WTC11 (cell line): ENCODE results near the gene CATSPERE. TPM values are rescaled to one million over a fixed set of nuclear protein-coding genes. Genes with fewer than 3 reads are reported as not detected.

Experiments used
- ATAC-seq: fragments of 200-7000 bp; cut with Tn5 transposase; 2 replicates; pipeline ENCODE4 v1.10.0; 2021; ENCODE audit warnings: mild to moderate bottlenecking, moderate library complexity
- CTCF ChIA-PET: fragments of 300-600 bp; sonication (Branson Sonifier 250); formaldehyde crosslinking; loops from one replicate; lab custom pipeline; 2021; ENCODE audit warnings: antibody characterized with exemption; lab: Charles Lee
- POLR2A ChIA-PET: fragments of 350-600 bp; sonication (Branson Sonifier 250); formaldehyde crosslinking; loops from one replicate; lab custom pipeline; 2021; ENCODE audit warnings: antibody characterized with exemption; lab: Charles Lee
- DNase-seq: peaks from one replicate; pipeline ENCODE4 v3.0.0; 2021; ENCODE audit warnings: low spot score
- H3K27ac Mint-ChIP-seq: 2 replicates; pipeline ENCODE4 v1.8.0; 2021; ENCODE audit warnings: mixed read lengths
- H3K27me3 Mint-ChIP-seq: 2 replicates; pipeline ENCODE4 v1.8.0; 2021; ENCODE audit warnings: low read depth, mild to moderate bottlenecking, moderate library complexity, mixed read lengths
- H3K36me3 Mint-ChIP-seq: 2 replicates; pipeline ENCODE4 v1.8.0; 2021; ENCODE audit warnings: mixed read lengths
- H3K4me1 Mint-ChIP-seq: 2 replicates; pipeline ENCODE4 v1.8.0; 2022; ENCODE audit warnings: mixed read lengths
- H3K4me3 Mint-ChIP-seq: 2 replicates; pipeline ENCODE4 v1.8.0; 2021; ENCODE audit warnings: mild to moderate bottlenecking, moderate library complexity, mixed read lengths
- H3K9me3 Mint-ChIP-seq: 2 replicates; pipeline ENCODE4 v1.8.0; 2021; ENCODE audit warnings: mixed read lengths
- EMX1 ChIP-seq: fragments of 250-450 bp; sonication (Bioruptor Pico); IDR thresholded peaks from 2 replicates; pipeline ENCODE4 v1.8.0; 2021; ENCODE audit warnings: mild to moderate bottlenecking
- ERG ChIP-seq: fragments of 250-450 bp; sonication (Bioruptor Pico); IDR thresholded peaks from 2 replicates; pipeline ENCODE4 v1.8.0; 2021; ENCODE audit warnings: mild to moderate bottlenecking
- ETV6 ChIP-seq: sonication (generic); formaldehyde crosslinking; IDR thresholded peaks from 2 replicates; pipeline ENCODE4 v1.8.1; 2022; ENCODE audit warnings: mild to moderate bottlenecking, missing genetic modification reagents
- HMGXB4 ChIP-seq: sonication (generic); formaldehyde crosslinking; IDR thresholded peaks from 2 replicates; pipeline ENCODE4 v1.8.1; 2023; ENCODE audit warnings: mild to moderate bottlenecking, moderate library complexity, missing genetic modification reagents
- JAZF1 ChIP-seq: fragments of 250-450 bp; sonication (Bioruptor Pico); IDR thresholded peaks from 2 replicates; pipeline ENCODE4 v1.9.0; 2021; ENCODE audit warnings: moderate library complexity, mild to moderate bottlenecking, inconsistent platforms
- MYBL2 ChIP-seq: sonication (generic); formaldehyde crosslinking; IDR thresholded peaks from 2 replicates; pipeline ENCODE4 v1.8.1; 2023; ENCODE audit warnings: mild to moderate bottlenecking, moderate library complexity, missing genetic modification reagents
- NFYB ChIP-seq: sonication (generic); formaldehyde crosslinking; conservative IDR thresholded peaks from 2 replicates; pipeline ENCODE4 v1.8.0; 2022; ENCODE audit warnings: low read depth, missing genetic modification reagents
- PRRX2 ChIP-seq: fragments of 250-450 bp; sonication (Bioruptor Pico); IDR thresholded peaks from 2 replicates; pipeline ENCODE4 v1.8.0; 2021; ENCODE audit warnings: mild to moderate bottlenecking
- RORB ChIP-seq: fragments of 250-450 bp; sonication (Bioruptor Pico); IDR thresholded peaks from 2 replicates; pipeline ENCODE4 v1.9.0; 2021; ENCODE audit warnings: mild to moderate bottlenecking
- TCF7 ChIP-seq: sonication (generic); formaldehyde crosslinking; IDR thresholded peaks from 2 replicates; pipeline ENCODE4 v1.8.0; 2022; ENCODE audit warnings: mild to moderate bottlenecking, low read depth, missing genetic modification reagents, moderate library complexity
- ZBTB43 ChIP-seq: sonication (generic); formaldehyde crosslinking; IDR thresholded peaks from 2 replicates; pipeline ENCODE4 v1.8.1; 2023; ENCODE audit warnings: mild to moderate bottlenecking, missing genetic modification reagents
- ZNF121 ChIP-seq: sonication (generic); formaldehyde crosslinking; IDR thresholded peaks from 2 replicates; pipeline ENCODE4 v1.8.0; 2023; ENCODE audit warnings: missing genetic modification reagents
- ZNF263 ChIP-seq: sonication (generic); formaldehyde crosslinking; IDR thresholded peaks from 2 replicates; pipeline ENCODE4 v1.8.1; 2022; ENCODE audit warnings: low read depth, mild to moderate bottlenecking, moderate library complexity, missing genetic modification reagents
- ZNF396 ChIP-seq: fragments of 250-450 bp; sonication (Bioruptor Pico); IDR thresholded peaks from 2 replicates; pipeline ENCODE4 v1.8.0; 2021; ENCODE audit warnings: mild to moderate bottlenecking, moderate library complexity, borderline replicate concordance
- ZNF423 ChIP-seq: fragments of 250-450 bp; sonication (Bioruptor Pico); IDR thresholded peaks from 2 replicates; pipeline ENCODE4 v2.1.2; 2022; ENCODE audit warnings: mild to moderate bottlenecking, moderate library complexity
- ZNF512 ChIP-seq: sonication (generic); formaldehyde crosslinking; IDR thresholded peaks from 2 replicates; pipeline ENCODE4 v1.8.1; 2022; ENCODE audit warnings: missing genetic modification reagents, borderline replicate concordance
- total RNA-seq: library from RNA; stranded (reverse); gene quantifications from 3 replicates; pipeline ENCODE4 v1.2.3, GENCODE V29; 2021
- TF ChIP-seq, protein P1 (sequence below): sonication (generic); formaldehyde crosslinking; IDR thresholded peaks from 2 replicates; pipeline ENCODE4 v1.8.1; 2023; ENCODE audit warnings: mild to moderate bottlenecking, missing genetic modification reagents, borderline replicate concordance
- TF ChIP-seq, protein P2 (sequence below): sonication (generic); formaldehyde crosslinking; IDR thresholded peaks from 2 replicates; pipeline ENCODE4 v1.8.1; 2022; ENCODE audit warnings: mild to moderate bottlenecking, moderate library complexity, missing genetic modification reagents
- TF ChIP-seq, protein P3 (sequence below): sonication (generic); formaldehyde crosslinking; IDR thresholded peaks from 2 replicates; pipeline ENCODE4 v1.8.1; 2023; ENCODE audit warnings: mild to moderate bottlenecking, missing genetic modification reagents, moderate library complexity
- TF ChIP-seq, protein P4 (sequence below): sonication (generic); formaldehyde crosslinking; IDR thresholded peaks from 2 replicates; pipeline ENCODE4 v1.8.0; 2023; ENCODE audit warnings: missing genetic modification reagents
- TF ChIP-seq, protein P5 (sequence below): sonication (generic); formaldehyde crosslinking; IDR thresholded peaks from 2 replicates; pipeline ENCODE4 v1.8.0; 2022; ENCODE audit warnings: mild to moderate bottlenecking, missing genetic modification reagents

CATSPERE gene
- total RNA-seq, 1 experiment from 2014 or later, result 0.66 TPM

DNA sequence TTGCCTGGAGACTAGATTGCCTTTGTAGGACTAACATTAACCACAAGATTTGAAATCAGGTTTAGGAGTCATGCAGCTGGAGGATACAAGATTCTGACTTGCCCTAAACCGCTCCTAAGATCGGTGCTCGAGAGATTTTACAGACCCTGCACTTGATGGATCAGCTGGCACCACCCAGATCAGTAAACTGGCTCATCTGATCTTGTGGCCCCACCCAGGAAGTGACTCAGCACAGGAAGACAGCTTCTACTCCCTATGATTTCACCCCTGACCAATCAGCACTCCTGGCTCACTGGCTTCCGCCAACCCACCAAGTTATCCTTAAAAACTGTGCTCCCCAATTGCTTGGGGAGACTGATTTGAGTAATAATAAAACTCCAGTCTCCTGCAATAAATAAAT lies 876 bp upstream of the CATSPERE start (continued):
- no peak for TF ChIP-seq MYBL2 (CRISPR knock-in tag)
- TF ChIP-seq ETV6, result no peak
- TF ChIP-seq, all 79 proteins: peak for 0

DNA sequence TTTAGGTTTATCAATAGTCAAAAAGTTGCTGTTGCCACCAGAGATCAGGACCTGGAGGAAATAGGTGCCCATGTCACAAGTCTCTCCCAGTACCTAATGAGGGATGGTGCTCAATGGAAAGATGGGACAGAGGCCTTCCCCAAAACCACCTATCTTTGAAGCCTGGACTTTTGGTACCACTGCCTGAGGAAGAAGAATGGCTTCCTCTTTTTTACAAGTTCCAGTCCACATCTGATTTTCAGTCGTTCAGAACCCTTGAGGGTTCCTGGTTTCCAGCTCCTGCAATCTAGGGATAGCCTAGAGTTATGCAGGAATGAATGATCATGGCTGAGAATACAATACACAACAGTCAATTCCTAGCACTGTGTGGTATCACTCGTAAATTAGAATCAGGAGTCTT lies 5.7 kb downstream of the CATSPERE start:
- peaks cover 6% of the 10 kb centered on the region; the same call in 1 of the 2 replicates for H3K9me3 Mint-ChIP-seq
- H3K27me3 Mint-ChIP-seq, result no peaks in the 10 kb centered on the region
- H3K4me1 Mint-ChIP-seq, result no peaks in the 10 kb centered on the region
- ChIA-PET CTCF (no interaction called here), POLR2A (no interaction called here)
- no peak overlapping the region for H3K4me3 Mint-ChIP-seq
- no peak overlapping the region for H3K27ac Mint-ChIP-seq
- DNase-seq, result no peak
- no peaks in the 10 kb centered on the region for H3K36me3 Mint-ChIP-seq
- ATAC-seq, result no peak
- TF ChIP-seq, protein P1, sequence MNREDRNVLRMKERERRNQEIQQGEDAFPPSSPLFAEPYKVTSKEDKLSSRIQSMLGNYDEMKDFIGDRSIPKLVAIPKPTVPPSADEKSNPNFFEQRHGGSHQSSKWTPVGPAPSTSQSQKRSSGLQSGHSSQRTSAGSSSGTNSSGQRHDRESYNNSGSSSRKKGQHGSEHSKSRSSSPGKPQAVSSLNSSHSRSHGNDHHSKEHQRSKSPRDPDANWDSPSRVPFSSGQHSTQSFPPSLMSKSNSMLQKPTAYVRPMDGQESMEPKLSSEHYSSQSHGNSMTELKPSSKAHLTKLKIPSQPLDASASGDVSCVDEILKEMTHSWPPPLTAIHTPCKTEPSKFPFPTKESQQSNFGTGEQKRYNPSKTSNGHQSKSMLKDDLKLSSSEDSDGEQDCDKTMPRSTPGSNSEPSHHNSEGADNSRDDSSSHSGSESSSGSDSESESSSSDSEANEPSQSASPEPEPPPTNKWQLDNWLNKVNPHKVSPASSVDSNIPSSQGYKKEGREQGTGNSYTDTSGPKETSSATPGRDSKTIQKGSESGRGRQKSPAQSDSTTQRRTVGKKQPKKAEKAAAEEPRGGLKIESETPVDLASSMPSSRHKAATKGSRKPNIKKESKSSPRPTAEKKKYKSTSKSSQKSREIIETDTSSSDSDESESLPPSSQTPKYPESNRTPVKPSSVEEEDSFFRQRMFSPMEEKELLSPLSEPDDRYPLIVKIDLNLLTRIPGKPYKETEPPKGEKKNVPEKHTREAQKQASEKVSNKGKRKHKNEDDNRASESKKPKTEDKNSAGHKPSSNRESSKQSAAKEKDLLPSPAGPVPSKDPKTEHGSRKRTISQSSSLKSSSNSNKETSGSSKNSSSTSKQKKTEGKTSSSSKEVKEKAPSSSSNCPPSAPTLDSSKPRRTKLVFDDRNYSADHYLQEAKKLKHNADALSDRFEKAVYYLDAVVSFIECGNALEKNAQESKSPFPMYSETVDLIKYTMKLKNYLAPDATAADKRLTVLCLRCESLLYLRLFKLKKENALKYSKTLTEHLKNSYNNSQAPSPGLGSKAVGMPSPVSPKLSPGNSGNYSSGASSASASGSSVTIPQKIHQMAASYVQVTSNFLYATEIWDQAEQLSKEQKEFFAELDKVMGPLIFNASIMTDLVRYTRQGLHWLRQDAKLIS (CRISPR knock-in tag), result no peak
- TF ChIP-seq, protein P2, sequence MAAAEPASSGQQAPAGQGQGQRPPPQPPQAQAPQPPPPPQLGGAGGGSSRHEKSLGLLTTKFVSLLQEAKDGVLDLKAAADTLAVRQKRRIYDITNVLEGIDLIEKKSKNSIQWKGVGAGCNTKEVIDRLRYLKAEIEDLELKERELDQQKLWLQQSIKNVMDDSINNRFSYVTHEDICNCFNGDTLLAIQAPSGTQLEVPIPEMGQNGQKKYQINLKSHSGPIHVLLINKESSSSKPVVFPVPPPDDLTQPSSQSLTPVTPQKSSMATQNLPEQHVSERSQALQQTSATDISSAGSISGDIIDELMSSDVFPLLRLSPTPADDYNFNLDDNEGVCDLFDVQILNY (CRISPR knock-in tag), result no peak
- TF ChIP-seq ERG (CRISPR knock-in tag) (no peak), EMX1 (CRISPR knock-in tag) (no peak), ZNF512 (no peak), ZNF121 (CRISPR knock-in tag) (no peak), PRRX2 (no peak), ZNF396 (CRISPR knock-in tag) (no peak), ZBTB43 (CRISPR knock-in tag) (no peak), NFYB (CRISPR knock-in tag) (no peak), ZNF263 (CRISPR knock-in tag) (no peak), TCF7 (CRISPR knock-in tag) (no peak), RORB (no peak), JAZF1 (no peak), ZNF423 (no peak), HMGXB4 (CRISPR knock-in tag) (no peak)
- TF ChIP-seq, protein P3, sequence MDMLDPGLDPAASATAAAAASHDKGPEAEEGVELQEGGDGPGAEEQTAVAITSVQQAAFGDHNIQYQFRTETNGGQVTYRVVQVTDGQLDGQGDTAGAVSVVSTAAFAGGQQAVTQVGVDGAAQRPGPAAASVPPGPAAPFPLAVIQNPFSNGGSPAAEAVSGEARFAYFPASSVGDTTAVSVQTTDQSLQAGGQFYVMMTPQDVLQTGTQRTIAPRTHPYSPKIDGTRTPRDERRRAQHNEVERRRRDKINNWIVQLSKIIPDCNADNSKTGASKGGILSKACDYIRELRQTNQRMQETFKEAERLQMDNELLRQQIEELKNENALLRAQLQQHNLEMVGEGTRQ (CRISPR knock-in tag), result no peak
- TF ChIP-seq, protein P4, sequence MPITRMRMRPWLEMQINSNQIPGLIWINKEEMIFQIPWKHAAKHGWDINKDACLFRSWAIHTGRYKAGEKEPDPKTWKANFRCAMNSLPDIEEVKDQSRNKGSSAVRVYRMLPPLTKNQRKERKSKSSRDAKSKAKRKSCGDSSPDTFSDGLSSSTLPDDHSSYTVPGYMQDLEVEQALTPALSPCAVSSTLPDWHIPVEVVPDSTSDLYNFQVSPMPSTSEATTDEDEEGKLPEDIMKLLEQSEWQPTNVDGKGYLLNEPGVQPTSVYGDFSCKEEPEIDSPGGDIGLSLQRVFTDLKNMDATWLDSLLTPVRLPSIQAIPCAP (CRISPR knock-in tag), result no peak
- TF ChIP-seq, protein P5, sequence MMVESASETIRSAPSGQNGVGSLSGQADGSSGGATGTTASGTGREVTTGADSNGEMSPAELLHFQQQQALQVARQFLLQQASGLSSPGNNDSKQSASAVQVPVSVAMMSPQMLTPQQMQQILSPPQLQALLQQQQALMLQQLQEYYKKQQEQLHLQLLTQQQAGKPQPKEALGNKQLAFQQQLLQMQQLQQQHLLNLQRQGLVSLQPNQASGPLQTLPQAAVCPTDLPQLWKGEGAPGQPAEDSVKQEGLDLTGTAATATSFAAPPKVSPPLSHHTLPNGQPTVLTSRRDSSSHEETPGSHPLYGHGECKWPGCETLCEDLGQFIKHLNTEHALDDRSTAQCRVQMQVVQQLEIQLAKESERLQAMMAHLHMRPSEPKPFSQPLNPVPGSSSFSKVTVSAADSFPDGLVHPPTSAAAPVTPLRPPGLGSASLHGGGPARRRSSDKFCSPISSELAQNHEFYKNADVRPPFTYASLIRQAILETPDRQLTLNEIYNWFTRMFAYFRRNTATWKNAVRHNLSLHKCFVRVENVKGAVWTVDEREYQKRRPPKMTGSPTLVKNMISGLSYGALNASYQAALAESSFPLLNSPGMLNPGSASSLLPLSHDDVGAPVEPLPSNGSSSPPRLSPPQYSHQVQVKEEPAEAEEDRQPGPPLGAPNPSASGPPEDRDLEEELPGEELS (CRISPR knock-in tag), result no peak
- TF ChIP-seq, all 79 proteins: peak for 0
